ENCODE results near the gene ATP6V0E2.
"Not testable (repeated sequence)": the region's sequence is repeated elsewhere in the genome, so short reads cannot be mapped to it uniquely, and the experiment has no call there.

ATP6V0E2 gene

GRCh38 chr7:149926414-149926813, 52.6 kb downstream of the ATP6V0E2 start:
- H3K4me3 ChIP-seq (ENCODE audit: low read depth, low read length); DNase-seq (ENCODE audit: low read depth): not testable (repeated sequence)
